CD4-positive, alpha-beta T cell treated with Interferon alpha-2 for 1 hour (primary cell): ENCODE measurements around the gene EVA1A.

ENCODE experiments used
- DNase-seq, 2 donors: peaks; one replicate each; pipeline ENCODE4 v3.0.0-alpha.2; 2020 to 2022

The EVA1A gene, protein sequence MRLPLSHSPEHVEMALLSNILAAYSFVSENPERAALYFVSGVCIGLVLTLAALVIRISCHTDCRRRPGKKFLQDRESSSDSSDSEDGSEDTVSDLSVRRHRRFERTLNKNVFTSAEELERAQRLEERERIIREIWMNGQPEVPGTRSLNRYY

DNA sequence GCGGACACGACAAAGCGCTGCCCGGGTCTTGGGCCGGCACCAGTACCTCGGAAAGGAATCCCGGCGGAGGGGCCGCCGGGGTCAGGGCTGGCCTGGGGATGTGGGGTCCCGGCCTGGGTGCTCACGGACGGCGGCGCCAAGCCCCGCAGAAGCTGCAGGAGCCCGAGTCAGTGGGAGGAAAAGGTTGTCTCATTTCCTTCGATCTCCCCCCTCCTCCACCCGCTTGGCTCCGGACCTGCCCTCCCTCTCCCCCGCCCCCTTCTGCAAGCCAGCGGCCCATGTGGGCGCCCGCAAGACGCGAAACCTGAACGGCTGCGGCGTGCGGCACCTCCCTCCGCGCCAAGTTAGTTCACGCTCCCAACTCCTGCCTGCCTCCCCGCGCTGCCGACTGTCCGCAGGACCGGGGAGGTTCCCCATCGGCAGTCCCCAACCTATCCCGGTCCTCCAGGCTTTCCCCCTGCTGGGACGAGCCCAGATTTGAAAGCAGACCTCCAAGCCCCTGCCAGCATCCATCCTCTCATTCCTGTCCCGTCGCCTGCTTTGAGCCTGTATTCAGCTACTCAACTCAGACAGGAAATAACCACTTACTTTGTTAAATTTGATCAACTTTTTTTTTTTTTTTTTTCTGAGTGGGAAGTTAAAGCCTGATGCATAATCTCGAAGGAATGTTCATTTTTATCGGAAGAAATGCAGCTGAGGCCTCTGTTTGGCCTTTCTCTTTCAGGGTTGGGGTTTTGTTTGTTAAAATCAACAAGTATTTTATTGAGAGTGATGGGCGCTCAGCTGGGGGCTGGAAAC lies at the start of gene EVA1A:
EVA1A (minus strand) TSS at position 172 of the 798 bp plus-strand sequence. CDS start 42,799 bp downstream, outside the sequence.
- no peak for DNase-seq

- no peak for DNase-seq
Measured at GRCh38 chr2:75609937-75610508, 49.3 kb upstream of the EVA1A start.

DNA sequence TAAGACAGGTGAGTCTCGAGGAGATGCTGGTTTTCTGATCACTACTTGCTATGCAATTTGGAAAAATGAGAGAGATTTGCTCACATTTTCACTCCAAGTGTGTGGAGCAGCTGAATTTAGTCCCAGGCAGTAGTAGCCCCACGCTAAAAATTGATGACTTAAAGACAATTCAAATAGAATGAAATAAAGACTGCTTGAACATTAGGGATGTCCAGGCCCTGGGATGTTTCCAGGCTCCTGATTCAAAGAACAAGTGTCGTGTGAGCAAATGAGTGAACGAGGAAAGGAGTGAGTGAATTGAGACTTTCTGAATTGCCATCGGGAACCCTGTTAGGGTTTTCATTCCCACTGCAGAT lies 48.6 kb upstream of the EVA1A start:
- DNase-seq, result no peak

DNA sequence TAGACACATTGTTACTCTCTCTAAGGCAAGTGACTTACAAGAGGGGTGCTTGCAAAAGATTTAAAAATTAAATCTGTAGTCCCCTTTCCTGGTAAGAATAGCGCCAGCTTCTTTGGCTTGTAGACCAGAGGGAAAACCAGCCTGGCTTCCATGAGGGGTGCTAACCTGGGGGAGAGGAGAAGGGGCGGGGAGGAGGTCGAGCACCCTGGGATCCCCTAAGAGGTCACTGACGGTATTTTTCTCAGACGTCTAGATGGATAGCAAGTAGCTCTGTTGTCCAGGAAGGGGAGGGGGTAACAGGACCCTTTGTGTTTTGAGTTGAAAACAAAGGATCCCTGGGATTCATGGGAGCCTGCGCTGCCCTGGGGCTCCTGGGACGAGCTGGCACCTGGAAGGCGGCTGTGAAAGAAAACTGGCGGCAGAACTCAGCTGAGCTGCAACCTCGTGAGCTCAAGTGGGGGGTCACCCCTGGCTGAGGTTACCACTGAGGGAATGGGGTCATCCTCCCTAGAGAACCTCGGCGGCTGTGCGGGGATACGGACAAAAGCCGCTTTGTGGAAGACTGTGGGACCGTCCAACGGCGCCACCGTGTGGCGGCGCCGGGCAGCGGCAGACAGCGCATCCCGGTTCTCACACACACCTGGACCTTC lies 48.1 kb upstream of the EVA1A start:
- peak; percentile 26 to 40 for DNase-seq

DNA sequence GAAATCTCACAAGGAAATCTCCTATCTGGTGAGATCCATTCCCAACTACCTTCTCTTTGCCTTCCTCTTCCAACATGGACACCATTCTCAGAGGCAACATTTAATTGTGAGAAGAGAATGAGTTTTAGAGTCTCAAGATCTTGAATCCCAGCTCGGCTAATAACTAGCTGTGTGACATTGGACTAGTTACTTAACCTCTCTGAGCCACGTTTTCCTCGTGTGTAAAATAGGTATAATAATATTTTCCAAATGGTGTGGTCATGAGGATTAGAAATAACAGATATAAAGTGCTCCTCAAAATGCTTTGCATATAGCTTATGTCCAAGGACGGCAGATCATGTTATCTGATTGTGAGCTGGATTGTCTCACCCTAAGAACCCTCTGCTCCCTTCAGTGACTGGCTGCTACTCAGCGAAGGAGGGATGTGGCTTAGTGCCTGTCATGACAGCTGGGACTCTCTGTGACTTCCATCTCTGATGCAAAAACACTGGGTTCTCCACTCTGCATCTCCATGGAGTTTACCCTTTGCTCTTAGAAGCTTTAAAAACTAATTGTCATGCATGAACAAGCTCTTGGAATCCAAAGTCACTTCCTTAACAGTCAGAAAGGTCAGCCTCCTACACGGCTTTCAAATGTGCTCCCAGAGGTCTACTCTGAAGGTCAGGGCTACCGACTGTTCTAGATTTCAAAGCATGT lies 47.4 kb upstream of the EVA1A start:
- no peak for DNase-seq

DNA sequence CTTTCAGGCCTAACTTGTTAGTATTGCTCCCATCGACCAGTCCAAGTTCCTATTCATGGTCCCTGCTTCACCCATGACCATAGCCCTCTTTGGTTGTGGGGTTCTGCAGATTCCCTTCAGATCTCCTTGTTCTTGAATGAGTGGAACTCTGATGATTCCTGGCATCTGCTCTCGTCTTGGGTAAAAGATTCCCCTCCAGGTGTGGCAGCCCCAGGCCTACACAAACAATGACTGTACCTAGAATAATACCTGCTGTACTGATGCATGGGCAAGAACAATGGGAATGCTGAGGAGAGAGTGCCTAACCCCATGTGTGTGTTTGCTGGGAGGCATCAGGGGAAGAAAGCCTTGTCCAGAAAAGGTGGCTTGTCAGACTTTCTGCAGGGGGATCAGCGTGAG lies 46.7 kb upstream of the EVA1A start:
- no peak for DNase-seq

GRCh38 chr2:75606761-75607399 lies 46.1 kb upstream of the EVA1A start:
- no peak for DNase-seq

GRCh38 chr2:75605770-75606529 lies 45.2 kb upstream of the EVA1A start:
- no peak for DNase-seq

- no peak for DNase-seq
Measured at GRCh38 chr2:75604484-75604883, 43.7 kb upstream of the EVA1A start.

DNA sequence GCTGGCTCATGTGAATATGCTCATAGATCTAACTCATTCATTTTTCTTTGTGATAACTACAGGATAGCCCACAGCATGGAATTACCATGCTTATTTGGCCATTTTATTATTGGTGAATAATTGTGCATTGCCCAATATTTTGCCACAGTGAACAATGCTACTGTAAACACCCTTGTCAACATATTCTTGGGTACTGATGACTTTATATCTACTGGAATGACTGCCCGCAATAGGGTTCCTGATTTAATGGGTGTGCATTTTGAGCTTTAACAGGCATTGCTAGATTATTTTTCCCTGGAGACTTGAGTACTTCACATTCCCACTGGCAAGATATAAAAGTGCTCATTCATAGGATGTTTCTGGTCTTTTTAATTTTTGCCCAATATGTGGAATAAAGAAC lies 42.7 kb upstream of the EVA1A start:
- no peak for DNase-seq

DNA sequence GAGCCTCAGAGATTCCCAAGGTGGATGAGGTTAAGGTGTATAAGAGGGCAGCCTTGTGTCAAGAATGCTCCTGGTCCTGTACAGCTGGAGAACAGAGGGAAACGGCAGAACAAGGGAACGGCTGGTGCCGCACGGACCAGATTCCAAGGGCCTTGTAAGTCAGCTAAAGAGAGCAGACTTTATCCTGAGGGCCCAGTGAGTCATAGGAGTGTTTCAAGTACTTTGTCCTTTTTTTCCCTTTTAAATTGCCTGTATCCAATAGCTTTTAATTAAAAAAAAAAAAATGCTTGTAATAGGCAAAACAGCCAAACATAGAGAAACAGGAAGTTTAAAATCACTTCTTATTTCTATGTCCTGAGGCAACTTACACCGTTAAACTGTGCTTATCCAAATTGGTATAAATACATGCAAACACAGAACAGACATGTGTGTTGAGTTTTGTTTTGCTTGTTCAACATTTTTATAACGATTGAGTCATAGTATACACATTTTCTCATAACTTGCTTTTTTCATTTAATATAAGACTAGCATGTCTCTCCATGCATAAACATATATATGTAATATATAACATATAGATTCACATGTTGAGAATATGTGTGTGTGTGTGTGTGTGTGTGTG lies 42.1 kb upstream of the EVA1A start:
- no peak for DNase-seq

- no peak for DNase-seq
Measured at GRCh38 chr2:75600461-75601011, 39.8 kb upstream of the EVA1A start.

GRCh38 chr2:75598589-75599155 lies 37.9 kb upstream of the EVA1A start:
- DNase-seq, result no peak

GRCh38 chr2:75597949-75598348 lies 37.2 kb upstream of the EVA1A start:
- DNase-seq, result no peak

DNA sequence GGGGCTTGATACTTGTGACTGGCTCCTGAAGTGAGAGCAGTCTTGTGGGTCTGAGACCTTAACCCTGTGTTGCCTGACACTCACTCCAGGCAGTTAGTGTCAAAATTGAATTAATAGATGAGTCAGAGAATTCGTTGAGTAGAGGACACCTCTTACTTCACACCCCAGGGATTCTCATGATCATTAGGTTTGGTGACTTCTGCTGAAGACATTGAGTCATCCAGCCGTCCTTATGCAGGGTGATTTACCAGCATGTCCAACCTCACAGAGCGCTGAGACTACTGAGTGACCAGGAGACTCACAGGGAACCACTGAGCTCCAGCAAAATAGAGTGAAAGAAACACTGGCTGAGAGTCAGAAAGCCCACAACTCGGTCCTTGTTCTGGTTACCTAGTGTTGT lies 36.0 kb upstream of the EVA1A start:
- DNase-seq, result no peak

- no peak for DNase-seq
Measured at GRCh38 chr2:75595541-75596395, 35.0 kb upstream of the EVA1A start.

DNA sequence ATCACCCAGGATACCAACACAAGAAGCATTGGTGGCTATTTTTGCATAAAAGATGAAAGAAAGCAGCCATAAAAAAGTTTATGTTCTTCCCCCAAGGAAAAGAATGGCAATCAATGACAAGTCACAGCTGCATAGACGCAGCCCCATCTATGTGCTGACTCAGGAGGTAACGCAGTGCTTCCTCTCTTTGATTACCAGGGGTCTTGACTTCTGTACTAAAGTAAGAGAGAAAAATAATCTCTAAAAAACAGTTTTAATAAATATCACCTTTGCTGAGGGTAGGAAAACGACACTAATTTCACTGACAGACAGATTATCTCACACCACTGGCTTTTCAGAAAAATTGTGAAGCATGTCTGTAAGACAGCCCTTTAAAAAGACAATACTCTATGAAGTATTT lies 33.9 kb upstream of the EVA1A start:
- DNase-seq, result no peak

DNA sequence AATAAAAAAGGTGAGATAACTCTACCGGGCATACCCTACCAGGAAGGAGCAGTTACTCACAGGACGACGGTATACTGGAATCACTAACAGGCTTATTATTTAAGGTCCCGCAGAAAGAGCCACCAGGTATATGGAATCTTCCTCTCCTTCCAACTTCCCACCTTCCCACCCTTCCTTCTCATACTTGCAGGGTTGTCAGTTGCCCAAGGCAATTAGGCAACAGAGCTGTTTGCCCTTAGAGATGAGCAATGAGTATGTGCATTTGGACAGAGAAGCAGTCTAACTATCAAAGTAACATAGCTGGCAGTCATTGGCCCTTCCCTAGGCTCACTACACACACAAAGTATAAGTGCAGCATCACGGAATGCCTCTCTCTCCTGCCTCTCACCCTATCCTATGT lies 32.1 kb upstream of the EVA1A start:
- DNase-seq, result no peak

DNA sequence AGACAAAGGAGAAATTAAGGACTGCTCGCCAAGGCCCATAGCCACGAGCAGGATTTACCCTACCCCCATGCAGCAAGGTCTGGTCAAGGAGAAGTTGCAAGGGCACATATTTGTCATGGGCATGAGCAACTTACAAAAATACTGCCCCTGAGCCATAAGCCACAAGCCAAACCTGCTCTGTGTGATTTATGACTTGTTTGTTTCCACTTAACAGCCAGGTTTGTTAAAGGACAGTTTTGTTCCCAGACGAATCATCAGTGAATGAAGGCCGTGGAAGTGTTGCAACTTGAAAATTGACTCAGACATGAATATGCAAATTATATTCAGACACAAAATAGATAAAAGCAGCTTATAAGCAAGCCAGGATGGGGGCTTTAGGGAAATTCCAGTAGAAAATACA lies 31.3 kb upstream of the EVA1A start:
- no peak for DNase-seq
